Keratinocyte (primary cell): ENCODE data around the gene FAM53B. TPM values are rescaled to one million over a fixed set of nuclear protein-coding genes. Genes with fewer than 3 reads are reported as not detected.

Experiments used
- DNase-seq: peaks from one replicate; pipeline ENCODE4 v3.0.0-alpha.2; 2011; ENCODE audit warnings: low read depth, missing footprints, low spot score
- FAIRE-seq: peaks from 2 replicates; lab custom pipeline; 2011; peaks lifted over from hg19 to GRCh38; lab: Jason Lieb, UNC
- H2AFZ ChIP-seq: 2 replicates; pipeline ENCODE4 v1.6.0; 2012; ENCODE audit warnings: low read length, control low read depth, inconsistent platforms; ENCODE audit not compliant: control insufficient read depth
- H3K27ac ChIP-seq: 2 replicates; pipeline ENCODE4 v1.5.1; 2011; ENCODE audit warnings: low read length; ENCODE audit not compliant: control insufficient read depth, insufficient read depth
- H3K27me3 ChIP-seq: 3 replicates; pipeline ENCODE4 v1.6.0; 2011; ENCODE audit warnings: low read length; ENCODE audit not compliant: control insufficient read depth, insufficient read depth; ENCODE audit errors: extremely low read depth
- H3K36me3 ChIP-seq, 2 experiments: 2 replicates in 1 of 2; 3 replicates in 1 of 2; pipeline ENCODE4 v1.5.1; 2011; ENCODE audit warnings: low read length in 2 of 2, mild to moderate bottlenecking in 1 of 2; ENCODE audit not compliant: control insufficient read depth in 2 of 2, insufficient read depth in 2 of 2; ENCODE audit errors: extremely low read depth in 1 of 2
- H3K4me1 ChIP-seq: 3 replicates; pipeline ENCODE4 v1.5.1; 2011; ENCODE audit warnings: low read length; ENCODE audit not compliant: control insufficient read depth, insufficient read depth; ENCODE audit errors: extremely low read depth
- H3K4me2 ChIP-seq: 3 replicates; pipeline ENCODE4 v1.6.0; 2011; ENCODE audit warnings: low read depth, low read length; ENCODE audit not compliant: control insufficient read depth, insufficient read depth; ENCODE audit errors: extremely low read depth
- H3K4me3 ChIP-seq, 3 experiments: fragments of 200-600 bp in 1 of 3; sonication (generic) in 1 of 3; 2 replicates in 2 of 3; 3 replicates in 1 of 3; pipeline ENCODE4 v1.5.1; 2011 to 2016; ENCODE audit warnings: low read length in 3 of 3, mild to moderate bottlenecking in 3 of 3, control low read depth in 2 of 3, inconsistent platforms in 1 of 3, low read depth in 1 of 3, mixed read lengths in 1 of 3, mixed run types in 1 of 3, moderate library complexity in 1 of 3; ENCODE audit not compliant: control insufficient read depth in 2 of 3, insufficient read depth in 2 of 3; ENCODE audit errors: extremely low read depth in 1 of 3
- H3K79me2 ChIP-seq: 2 replicates; pipeline ENCODE4 v1.6.0; 2012; ENCODE audit warnings: low read length; ENCODE audit not compliant: control insufficient read depth, insufficient read depth
- H3K9ac ChIP-seq: 3 replicates; pipeline ENCODE4 v1.6.0; 2011; ENCODE audit warnings: low read length; ENCODE audit not compliant: control insufficient read depth, insufficient read depth; ENCODE audit errors: extremely low read depth
- H3K9me1 ChIP-seq: 3 replicates; pipeline ENCODE4 v1.6.0; 2011; ENCODE audit warnings: low read length; ENCODE audit not compliant: control insufficient read depth, insufficient read depth; ENCODE audit errors: extremely low read depth
- H3K9me3 ChIP-seq: 2 replicates; pipeline ENCODE4 v1.5.1; 2012; ENCODE audit warnings: low read depth, low read length; ENCODE audit not compliant: control insufficient read depth
- H4K20me1 ChIP-seq: 3 replicates; pipeline ENCODE4 v1.6.0; 2011; ENCODE audit warnings: low read length; ENCODE audit not compliant: control insufficient read depth, insufficient read depth; ENCODE audit errors: extremely low read depth
- EZH2 ChIP-seq: IDR thresholded peaks from one replicate; pipeline ENCODE4 v1.6.1; 2012; ENCODE audit warnings: inconsistent platforms, mild to moderate bottlenecking, low read length, moderate library complexity
- dilution Hi-C: fragments of 300-500 bp; cut with MboI; formaldehyde crosslinking; loops from one replicate; pipeline ENCODE4 v1.7.0; 2020; ENCODE audit warnings: low sequenced_read_pairs; ENCODE audit not compliant: extremely low pct_ligation_motif_present
- polyA plus RNA-seq, 5 experiments: library from polyadenylated mRNA; depleted of rRNA in 3 of 5; stranded (reverse) in 3 of 5; stranded (forward) in 1 of 5; unstranded in 1 of 5; fragments of >200 nt; gene quantifications; 1 replicate in 1 of 5; 2 replicates in 3 of 5; 3 replicates in 1 of 5; pipeline versions ENCODE4 v1.2.1 to v1.2.3, GENCODE V29; 2011 to 2012; ENCODE audit warnings: missing spikeins in 2 of 5, low read depth in 1 of 5, low replicate concordance in 1 of 5
- TF ChIP-seq, protein P1 (sequence below), 3 experiments: IDR thresholded peaks in 1 of 3; conservative IDR thresholded peaks in 1 of 3; optimal IDR thresholded peaks in 1 of 3; 2 replicates in 2 of 3; 3 replicates in 1 of 3; pipeline versions ENCODE3 to v1.5.1; 2011; ENCODE audit warnings: low read length in 3 of 3, mild to moderate bottlenecking in 3 of 3, moderate library complexity in 2 of 3, control low read depth in 1 of 3, inconsistent platforms in 1 of 3; ENCODE audit not compliant: insufficient read depth in 2 of 3; ENCODE audit errors: extremely low read depth in 1 of 3

FAM53B gene
- polyA plus RNA-seq, 1 donor (not counting 4 experiments of a cell fraction or from before 2014, with no cell fraction given) = 8.6 TPM

DNA sequence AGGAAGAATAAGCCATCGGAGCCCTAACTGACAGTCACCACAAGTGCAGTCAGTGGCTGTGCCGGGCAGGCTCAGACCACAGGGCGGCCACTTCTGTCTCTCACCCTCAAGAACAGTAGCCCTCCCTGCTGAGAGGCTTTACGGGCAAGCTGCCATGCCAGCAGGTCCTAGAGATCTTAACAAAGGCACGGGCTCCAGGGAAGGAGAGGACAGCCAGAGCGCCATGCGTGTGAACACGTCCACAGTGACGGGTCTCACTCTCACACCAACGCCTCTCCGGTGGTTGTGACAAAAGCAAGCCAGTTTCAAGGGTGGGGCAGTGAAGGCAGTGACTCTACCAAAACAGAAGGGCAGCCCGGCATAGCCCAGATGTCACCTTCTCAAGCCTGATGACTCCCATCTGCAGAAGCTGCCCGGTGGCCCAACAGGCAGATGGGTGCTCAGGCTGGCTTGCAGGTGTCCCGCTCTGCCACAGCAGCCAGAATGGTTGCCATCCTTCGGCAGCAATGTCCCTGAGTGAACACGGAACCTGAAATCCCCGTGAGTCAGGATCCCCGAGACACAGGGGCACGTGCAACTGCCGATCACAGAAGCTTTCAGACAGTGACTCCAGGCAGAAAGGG is 102.0 kb downstream of the FAM53B start:
- TF ChIP-seq, protein P1, sequence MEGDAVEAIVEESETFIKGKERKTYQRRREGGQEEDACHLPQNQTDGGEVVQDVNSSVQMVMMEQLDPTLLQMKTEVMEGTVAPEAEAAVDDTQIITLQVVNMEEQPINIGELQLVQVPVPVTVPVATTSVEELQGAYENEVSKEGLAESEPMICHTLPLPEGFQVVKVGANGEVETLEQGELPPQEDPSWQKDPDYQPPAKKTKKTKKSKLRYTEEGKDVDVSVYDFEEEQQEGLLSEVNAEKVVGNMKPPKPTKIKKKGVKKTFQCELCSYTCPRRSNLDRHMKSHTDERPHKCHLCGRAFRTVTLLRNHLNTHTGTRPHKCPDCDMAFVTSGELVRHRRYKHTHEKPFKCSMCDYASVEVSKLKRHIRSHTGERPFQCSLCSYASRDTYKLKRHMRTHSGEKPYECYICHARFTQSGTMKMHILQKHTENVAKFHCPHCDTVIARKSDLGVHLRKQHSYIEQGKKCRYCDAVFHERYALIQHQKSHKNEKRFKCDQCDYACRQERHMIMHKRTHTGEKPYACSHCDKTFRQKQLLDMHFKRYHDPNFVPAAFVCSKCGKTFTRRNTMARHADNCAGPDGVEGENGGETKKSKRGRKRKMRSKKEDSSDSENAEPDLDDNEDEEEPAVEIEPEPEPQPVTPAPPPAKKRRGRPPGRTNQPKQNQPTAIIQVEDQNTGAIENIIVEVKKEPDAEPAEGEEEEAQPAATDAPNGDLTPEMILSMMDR (optimal IDR thresholded peaks at IDR 0.05 in 1 of 3, IDR thresholded peaks at IDR 0.05 in 1 of 3, conservative IDR thresholded peaks at IDR 0.05 in 1 of 3; ENCODE audit: extremely low read depth in 1 of 3, insufficient read depth in 2 of 3, low read length in 3 of 3) = no peak
- no peak for TF ChIP-seq EZH2
- peaks cover 2% of the 10 kb centered on the region for H3K9me1 ChIP-seq
- no peak overlapping the region for H3K27ac ChIP-seq
- no peak overlapping the region for H3K4me2 ChIP-seq
- H3K4me1 ChIP-seq = peaks cover 19% of the 10 kb centered on the region
- H3K9me3 ChIP-seq = no peaks in the 10 kb centered on the region
- dilution Hi-C loops = no loop called here
- H3K27me3 ChIP-seq = no peaks in the 10 kb centered on the region
- no peak for FAIRE-seq
- H3K4me3 ChIP-seq = no peak overlapping the region
- H3K79me2 ChIP-seq = peaks cover 26% of the 10 kb centered on the region
- no peak overlapping the region for H2AFZ ChIP-seq
- DNase-seq = no peak
- peaks cover 2 to 4% of the 10 kb centered on the region in 2 experiments for H3K36me3 ChIP-seq
- no peaks in the 10 kb centered on the region for H4K20me1 ChIP-seq
- H3K9ac ChIP-seq = no peak overlapping the region

DNA sequence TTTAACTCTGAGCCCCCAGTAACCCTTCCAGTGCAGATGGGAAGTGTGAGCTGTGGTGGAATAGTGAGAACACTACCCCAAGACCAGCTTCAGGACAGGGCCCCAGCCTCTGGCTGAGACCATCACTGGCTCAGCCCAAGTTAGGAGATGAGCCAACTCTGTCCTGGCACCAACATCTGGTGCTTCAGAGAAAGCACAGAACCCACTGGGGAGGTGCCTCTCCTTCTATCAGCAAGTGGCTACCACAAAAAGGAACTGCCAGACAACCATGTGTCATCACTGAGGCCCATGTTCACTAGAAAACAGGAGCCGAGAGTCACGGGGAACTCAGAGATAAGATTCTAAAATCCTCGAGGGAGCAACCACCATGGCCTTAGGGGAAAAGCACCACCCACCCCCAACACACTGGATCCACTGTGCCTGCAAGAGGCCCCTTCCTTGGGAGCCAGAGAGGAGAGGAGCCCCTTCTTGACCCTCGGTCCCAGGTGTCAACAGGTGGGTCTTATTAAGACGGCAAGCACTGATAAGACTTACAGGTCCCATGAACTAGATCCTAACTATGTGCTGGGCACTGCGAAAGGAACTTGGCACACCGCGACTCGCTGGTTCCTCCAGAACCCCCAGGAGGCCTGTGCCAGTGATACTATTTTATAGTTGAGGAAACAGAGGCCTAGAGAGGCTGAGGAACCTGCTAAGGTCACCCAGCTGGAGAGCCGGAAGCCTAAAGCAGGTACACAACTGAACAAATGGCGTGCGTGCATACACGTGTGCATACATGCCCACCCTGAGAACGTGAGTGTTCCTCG is 102.7 kb downstream of the FAM53B start:
- H2AFZ ChIP-seq = no peak overlapping the region
- H3K4me1 ChIP-seq = peaks cover 12% of the 10 kb centered on the region
- peak overlapping the region; percentile 17 for H3K4me2 ChIP-seq

More for the DNA sequence above, 102.7 kb downstream of the FAM53B start:
- no peaks in the 10 kb centered on the region for H3K9me3 ChIP-seq
- dilution Hi-C loops = no loop called here
- peaks cover 20% of the 10 kb centered on the region for H3K79me2 ChIP-seq
- H3K9me1 ChIP-seq = peaks cover 2% of the 10 kb centered on the region
- peak; percentile 53 for FAIRE-seq
- TF ChIP-seq EZH2 = no peak
- no peak overlapping the region for H3K9ac ChIP-seq
- H3K36me3 ChIP-seq = peaks cover 2 to 4% of the 10 kb centered on the region in 2 experiments
- no peak overlapping the region for H3K4me3 ChIP-seq
- H4K20me1 ChIP-seq = no peaks in the 10 kb centered on the region
- no peaks in the 10 kb centered on the region for H3K27me3 ChIP-seq
- DNase-seq = no peak
- no peak overlapping the region for H3K27ac ChIP-seq
